Globus pallidus (tissue), 1 donor: Measurements from ENCODE around the gene AGBL2.
A peak's percentile ranks its signal among the peaks of the same experiment; 100 is the strongest.
"Not testable (repeated sequence)": the region's sequence is repeated elsewhere in the genome, so short reads cannot be mapped to it uniquely, and the experiment has no call there.

ENCODE experiments used
- DNase-seq: peaks from one replicate; pipeline ENCODE4 v3.0.0-alpha.2; 2015; ENCODE audit warnings: low spot score

The AGBL2 gene

GRCh38 chr11:47715082-47715669, at the start of gene AGBL2:
Gene AGBL2 (minus strand): TSS chr11:47715369. CDS start chr11:47714650, 719 bp downstream.
- peak; percentile 55 for DNase-seq

GRCh38 chr11:47759291-47759690, 44.1 kb upstream of the AGBL2 start:
- DNase-seq: not testable (repeated sequence)

GRCh38 chr11:47756208-47756607, 41.0 kb upstream of the AGBL2 start:
- no peak for DNase-seq

GRCh38 chr11:47750725-47751124, 35.6 kb upstream of the AGBL2 start:
- DNase-seq: no peak

GRCh38 chr11:47742494-47742893, 27.3 kb upstream of the AGBL2 start:
- not testable (repeated sequence) for DNase-seq

- DNase-seq: not testable (repeated sequence)
Observed at GRCh38 chr11:47737817-47738216, 22.6 kb upstream of the AGBL2 start.

GRCh38 chr11:47732271-47732670, 17.1 kb upstream of the AGBL2 start:
- DNase-seq: no peak

- no peak for DNase-seq
Observed at GRCh38 chr11:47731475-47731874, 16.3 kb upstream of the AGBL2 start.

GRCh38 chr11:47726878-47727514, 11.8 kb upstream of the AGBL2 start:
- no peak for DNase-seq

GRCh38 chr11:47726118-47726442, 10.9 kb upstream of the AGBL2 start:
- no peak for DNase-seq

- DNase-seq: no peak
Observed at GRCh38 chr11:47725442-47726117, 10.4 kb upstream of the AGBL2 start.

- no peak for DNase-seq
Observed at GRCh38 chr11:47724041-47724729, 9.0 kb upstream of the AGBL2 start.

GRCh38 chr11:47723041-47723440, 7.9 kb upstream of the AGBL2 start:
- DNase-seq: no peak

- DNase-seq: no peak
Observed at GRCh38 chr11:47720651-47721050, 5.5 kb upstream of the AGBL2 start.

GRCh38 chr11:47716692-47717091, 1.5 kb upstream of the AGBL2 start:
- no peak for DNase-seq

GRCh38 chr11:47714554-47715081, 551 bp downstream of the AGBL2 start:
- DNase-seq: peak; percentile 11

GRCh38 chr11:47711816-47712215, 3.4 kb downstream of the AGBL2 start:
- no peak for DNase-seq

- DNase-seq: no peak
Observed at GRCh38 chr11:47711225-47711624, 3.9 kb downstream of the AGBL2 start.

GRCh38 chr11:47707275-47707786, 7.8 kb downstream of the AGBL2 start:
- not testable (repeated sequence) for DNase-seq

GRCh38 chr11:47705721-47706120, 9.4 kb downstream of the AGBL2 start:
- DNase-seq: no peak

GRCh38 chr11:47691979-47692378, 23.2 kb downstream of the AGBL2 start:
- no peak for DNase-seq

- DNase-seq: no peak
Observed at GRCh38 chr11:47689480-47689879, 25.7 kb downstream of the AGBL2 start.
